ENCODE data around the gene CCDC13.
A peak's percentile ranks its signal among the peaks of the same experiment; 100 is the strongest.

Gene CCDC13

GRCh38 chr3:42732196-42732828 is 40.7 kb downstream of the CCDC13 start:
- Mint-ChIP-seq H3K27me3 (ENCODE audit: low read depth, poor library complexity) (peaks cover 19% of the 10 kb centered on the region), H3K4me1 (peaks cover 13% of the 10 kb centered on the region), H3K27ac (peak overlapping the region; percentile 64), H3K4me3 (no peak overlapping the region), H3K36me3 (ENCODE audit: low read depth) (no peaks in the 10 kb centered on the region), H3K9me3 (no peaks in the 10 kb centered on the region)
- no peak for TF ChIP-seq CTCF (IDR thresholded peaks at IDR 0.05)
- DNase-seq = no peak

- Mint-ChIP-seq H3K4me1 (peaks cover 13% of the 10 kb centered on the region), H3K9me3 (no peaks in the 10 kb centered on the region), H3K36me3 (ENCODE audit: low read depth) (no peaks in the 10 kb centered on the region), H3K27ac (no peak overlapping the region), H3K27me3 (ENCODE audit: low read depth, poor library complexity) (peaks cover 23% of the 10 kb centered on the region), H3K4me3 (no peak overlapping the region)
- DNase-seq = no peak
- TF ChIP-seq CTCF (IDR thresholded peaks at IDR 0.05) = no peak
These were observed 41.4 kb downstream of the CCDC13 start for GRCh38 chr3:42731476-42732195.

GRCh38 chr3:42730706-42731420 is 42.2 kb downstream of the CCDC13 start:
- no peak for TF ChIP-seq CTCF (IDR thresholded peaks at IDR 0.05)
- Mint-ChIP-seq H3K4me1 (peaks cover 13% of the 10 kb centered on the region), H3K36me3 (ENCODE audit: low read depth) (no peaks in the 10 kb centered on the region), H3K9me3 (no peaks in the 10 kb centered on the region), H3K4me3 (no peak overlapping the region), H3K27ac (no peak overlapping the region), H3K27me3 (ENCODE audit: low read depth, poor library complexity) (peaks cover 29% of the 10 kb centered on the region)
- no peak for DNase-seq

- TF ChIP-seq CTCF (IDR thresholded peaks at IDR 0.05) = no peak
- H3K27me3 Mint-ChIP-seq (ENCODE audit: low read depth, poor library complexity) = peaks cover 33% of the 10 kb centered on the region
- H3K4me3 Mint-ChIP-seq = no peak overlapping the region
- no peaks in the 10 kb centered on the region for H3K9me3 Mint-ChIP-seq
- no peaks in the 10 kb centered on the region for H3K36me3 Mint-ChIP-seq (ENCODE audit: low read depth)
- no peak for DNase-seq
- no peak overlapping the region for H3K27ac Mint-ChIP-seq
- peaks cover 11% of the 10 kb centered on the region for H3K4me1 Mint-ChIP-seq
These were observed 42.8 kb downstream of the CCDC13 start for GRCh38 chr3:42730294-42730693.

DNA sequence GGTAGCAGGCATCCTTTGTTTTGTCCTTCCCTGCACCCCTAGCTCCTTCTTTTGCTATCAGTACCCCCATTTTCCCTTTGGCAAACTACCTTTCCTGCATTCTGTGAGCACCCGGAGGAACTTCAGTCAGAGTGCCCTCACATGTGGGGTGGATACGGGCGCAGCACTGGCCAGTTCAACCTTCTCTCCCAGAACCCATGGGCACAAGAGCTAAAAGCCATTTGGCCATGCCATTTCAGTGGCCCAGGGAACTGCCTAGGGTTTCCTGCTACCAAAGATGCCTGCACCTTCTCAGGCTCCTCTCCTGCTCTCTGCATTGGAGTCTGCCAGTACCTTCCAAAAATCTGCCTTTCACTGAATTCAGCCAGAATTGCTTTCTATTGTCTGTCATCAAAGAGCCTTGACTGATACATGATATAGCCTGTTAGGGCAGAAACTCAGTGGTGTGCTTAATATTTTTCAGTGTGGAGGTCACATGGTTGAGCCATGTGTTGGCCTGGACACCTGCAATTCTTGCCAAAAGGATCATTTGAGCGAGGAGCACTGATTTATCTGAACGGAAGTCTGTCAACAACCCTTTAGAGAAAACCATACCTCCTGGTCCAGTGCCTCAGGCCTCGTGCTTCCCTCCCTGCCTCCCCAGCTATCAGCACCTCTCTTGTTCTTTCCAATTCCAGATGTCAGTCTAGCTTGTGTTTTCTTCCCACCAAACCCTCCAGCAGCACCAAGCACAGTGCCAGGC is 43.5 kb downstream of the CCDC13 start:
- Mint-ChIP-seq H3K4me3 (no peak overlapping the region), H3K36me3 (ENCODE audit: low read depth) (no peaks in the 10 kb centered on the region), H3K9me3 (no peaks in the 10 kb centered on the region), H3K27ac (no peak overlapping the region), H3K27me3 (ENCODE audit: low read depth, poor library complexity) (peaks cover 32% of the 10 kb centered on the region), H3K4me1 (peaks cover 4% of the 10 kb centered on the region)
- TF ChIP-seq CTCF (IDR thresholded peaks at IDR 0.05) = no peak
- no peak for DNase-seq

Data from nephron progenitor cell (in vitro differentiated cells).